ENCODE results near the gene NSF.
"Not testable (repeated sequence)": the region's sequence is repeated elsewhere in the genome, so short reads cannot be mapped to it uniquely, and the experiment has no call there.

The NSF gene

GRCh38 chr17:46722662-46723285 is 132.3 kb downstream of the NSF start:
- no peak for DNase-seq

GRCh38 chr17:46726206-46726605 is 135.7 kb downstream of the NSF start:
- no peak for DNase-seq

- DNase-seq: no peak
Observed at GRCh38 chr17:46727572-46728348, 137.3 kb downstream of the NSF start.

GRCh38 chr17:46730026-46730425 is 139.6 kb downstream of the NSF start:
- DNase-seq: no peak

- no peak for DNase-seq
Observed at GRCh38 chr17:46730679-46731078, 140.2 kb downstream of the NSF start.

GRCh38 chr17:46732160-46732559 is 141.7 kb downstream of the NSF start:
- no peak for DNase-seq

GRCh38 chr17:46732754-46733398 is 142.4 kb downstream of the NSF start:
- no peak for DNase-seq

- DNase-seq: no peak
Observed at GRCh38 chr17:46733837-46734475, 143.5 kb downstream of the NSF start.

- no peak for DNase-seq
Observed at GRCh38 chr17:46736100-46736499, 145.6 kb downstream of the NSF start.

- no peak for DNase-seq
Observed at GRCh38 chr17:46737326-46737725, 146.9 kb downstream of the NSF start.

GRCh38 chr17:46738544-46738943 is 148.1 kb downstream of the NSF start:
- no peak for DNase-seq

GRCh38 chr17:46739982-46740381 is 149.5 kb downstream of the NSF start:
- no peak for DNase-seq

- DNase-seq: no peak
Observed at GRCh38 chr17:46741122-46741730, 150.8 kb downstream of the NSF start.

- DNase-seq: no peak
Observed at GRCh38 chr17:46742565-46743270, 152.2 kb downstream of the NSF start.

GRCh38 chr17:46744441-46744840 is 154.0 kb downstream of the NSF start:
- DNase-seq: no peak

- no peak for DNase-seq
Observed at GRCh38 chr17:46745376-46745775, 154.9 kb downstream of the NSF start.

- DNase-seq: no peak
Observed at GRCh38 chr17:46751425-46751824, 161.0 kb downstream of the NSF start.

- no peak for DNase-seq
Observed at GRCh38 chr17:46753776-46754175, 163.3 kb downstream of the NSF start.

- DNase-seq: no peak
Observed at GRCh38 chr17:46756081-46756735, 165.7 kb downstream of the NSF start.

- DNase-seq: no peak
Observed at GRCh38 chr17:46756861-46757260, 166.4 kb downstream of the NSF start.

- DNase-seq: not testable (repeated sequence)
Observed at GRCh38 chr17:46757588-46757987, 167.1 kb downstream of the NSF start.

GRCh38 chr17:46758614-46759013 is 168.1 kb downstream of the NSF start:
- DNase-seq: no peak

Data from NCI-H1048 (cell line).